SHP77 treated with DMSO at 0.1 percent for 48 hours (cell line): Measurements from ENCODE around the gene COG5.
"Not testable (repeated sequence)": the region's sequence is repeated elsewhere in the genome, so short reads cannot be mapped to it uniquely, and the experiment has no call there.

Experiments
- DNase-seq: peaks from one replicate; lab custom pipeline; 2025; lab: John Stamatoyannopoulos, UW

The COG5 gene

GRCh38 chr7:107179326-107180164 is 384.2 kb downstream of the COG5 start:
- no peak for DNase-seq

GRCh38 chr7:107173691-107174406 is 389.9 kb downstream of the COG5 start:
- no peak for DNase-seq

- no peak for DNase-seq
These were observed 390.5 kb downstream of the COG5 start for GRCh38 chr7:107173191-107173590.

GRCh38 chr7:107172276-107173032 is 391.3 kb downstream of the COG5 start:
- no peak for DNase-seq

GRCh38 chr7:107171496-107171895 is 392.2 kb downstream of the COG5 start:
- DNase-seq: no peak

GRCh38 chr7:107170051-107170915 is 393.4 kb downstream of the COG5 start:
- no peak for DNase-seq

GRCh38 chr7:107169120-107170050 is 394.3 kb downstream of the COG5 start:
- DNase-seq: peak; percentile 79

- peak; percentile 99 for DNase-seq
These were observed 395.2 kb downstream of the COG5 start, which contains the start of gene HBP1 for GRCh38 chr7:107168233-107169119. HBP1 (plus strand) TSS chr7:107169003; CDS start chr7:107179894, 10,891 bp downstream.

GRCh38 chr7:107167483-107168232 is 396.1 kb downstream of the COG5 start:
- peak; percentile 36 for DNase-seq

GRCh38 chr7:107166736-107167426 is 396.8 kb downstream of the COG5 start:
- DNase-seq: no peak

- no peak for DNase-seq
These were observed 398.4 kb downstream of the COG5 start for GRCh38 chr7:107165341-107165740.

GRCh38 chr7:107164092-107164491 is 399.6 kb downstream of the COG5 start:
- DNase-seq: no peak

- no peak for DNase-seq
These were observed 401.2 kb downstream of the COG5 start for GRCh38 chr7:107162475-107162874.

GRCh38 chr7:107161415-107161814 is 402.3 kb downstream of the COG5 start:
- no peak for DNase-seq

GRCh38 chr7:107160389-107160788 is 403.3 kb downstream of the COG5 start:
- DNase-seq: no peak

- DNase-seq: no peak
These were observed 405.7 kb downstream of the COG5 start for GRCh38 chr7:107158028-107158427.

GRCh38 chr7:107157091-107157490 is 406.6 kb downstream of the COG5 start:
- DNase-seq: no peak

- not testable (repeated sequence) for DNase-seq
These were observed 408.0 kb downstream of the COG5 start for GRCh38 chr7:107155726-107156125.
